Stimulated activated naive B cell treated with anti-CD40 and anti-IgM and Interleukin-4, amounts not matched to agents 10 μg/mL and 1 μg/mL and 100 μg/mL, for 72 hours (primary cell): ENCODE results near the gene TRAPPC12.
"Not testable (repeated sequence)": the region's sequence is repeated elsewhere in the genome, so short reads cannot be mapped to it uniquely, and the experiment has no call there.

Experiments
- ATAC-seq, 2 donors: fragments of 150-1000 bp; cut with Tn5 transposase; replicated peaks; 2 replicates each; pipeline ENCODE4 v1.10.0; 2021; ENCODE audit warnings: moderate library complexity in 1 of 2
- DNase-seq: peaks from one replicate; pipeline ENCODE4 v3.0.0; 2021
- H3K27ac Mint-ChIP-seq: one replicate; pipeline ENCODE4 v1.8.0; 2022; ENCODE audit warnings: mild to moderate bottlenecking, mixed read lengths
- H3K27me3 Mint-ChIP-seq, 2 donors: one replicate each; pipeline ENCODE4 v1.8.0; 2022; ENCODE audit warnings: mixed read lengths in 2 of 2
- H3K36me3 Mint-ChIP-seq, 2 donors: one replicate each; pipeline ENCODE4 v1.8.0; 2022; ENCODE audit warnings: mixed read lengths in 2 of 2, mild to moderate bottlenecking in 1 of 2
- H3K4me1 Mint-ChIP-seq, 2 donors: one replicate each; pipeline ENCODE4 v1.8.0; 2022; ENCODE audit warnings: mixed read lengths in 2 of 2, mild to moderate bottlenecking in 1 of 2
- H3K4me3 Mint-ChIP-seq, 2 donors: one replicate each; pipeline ENCODE4 v1.8.0; 2022; ENCODE audit warnings: mild to moderate bottlenecking in 2 of 2, mixed read lengths in 2 of 2, moderate library complexity in 1 of 2
- H3K9me3 Mint-ChIP-seq, 2 donors: one replicate each; pipeline ENCODE4 v1.8.0; 2022; ENCODE audit warnings: mixed read lengths in 2 of 2, mild to moderate bottlenecking in 1 of 2

Gene TRAPPC12

GRCh38 chr2:3493615-3494007 is 114.1 kb downstream of the TRAPPC12 start:
- no peak for DNase-seq

GRCh38 chr2:3494984-3495666 is 115.6 kb downstream of the TRAPPC12 start:
- Mint-ChIP-seq H3K27ac (no peak overlapping the region), H3K9me3 (no peaks in the 10 kb centered on the region), H3K4me1 (peaks cover 0 to 2% of the 10 kb centered on the region in 2 donors), H3K27me3 (no peaks in the 10 kb centered on the region), H3K36me3 (peaks cover 27 to 37% of the 10 kb centered on the region in 2 donors), H3K4me3 (no peak overlapping the region)
- ATAC-seq (no peak), DNase-seq (no peak)

More at GRCh38 chr2:3493615-3494007, 114.1 kb downstream of the TRAPPC12 start:
- Mint-ChIP-seq H3K4me3 (no peak overlapping the region), H3K27ac (no peak overlapping the region), H3K4me1 (peaks cover 2 to 5% of the 10 kb centered on the region in 2 donors), H3K27me3 (no peaks in the 10 kb centered on the region), H3K36me3 (peaks cover 20 to 29% of the 10 kb centered on the region in 2 donors), H3K9me3 (no peaks in the 10 kb centered on the region)
- no peak for ATAC-seq

GRCh38 chr2:3496708-3497080 is 117.2 kb downstream of the TRAPPC12 start:
- H3K4me1 Mint-ChIP-seq, H3K27me3 Mint-ChIP-seq, H3K9me3 Mint-ChIP-seq, DNase-seq, H3K4me3 Mint-ChIP-seq, ATAC-seq: not testable (repeated sequence)
- H3K27ac Mint-ChIP-seq: peak overlapping the region; percentile 34
- peaks cover 30 to 46% of the 10 kb centered on the region in 2 donors for H3K36me3 Mint-ChIP-seq

GRCh38 chr2:3498783-3499394 is 119.4 kb downstream of the TRAPPC12 start:
- peaks cover 0 to 2% of the 10 kb centered on the region in 2 donors for H3K4me1 Mint-ChIP-seq
- no peak for ATAC-seq

GRCh38 chr2:3500326-3500899 is 120.9 kb downstream of the TRAPPC12 start:
- DNase-seq (no peak), ATAC-seq (no peak)
- Mint-ChIP-seq H3K27me3 (no peaks in the 10 kb centered on the region), H3K27ac (no peak overlapping the region), H3K9me3 (no peaks in the 10 kb centered on the region), H3K36me3 (peaks cover 45 to 72% of the 10 kb centered on the region in 2 donors), H3K4me3 (no peak overlapping the region), H3K4me1 (peaks cover 0 to 3% of the 10 kb centered on the region in 2 donors)

More at GRCh38 chr2:3498783-3499394, 119.4 kb downstream of the TRAPPC12 start:
- H3K36me3 Mint-ChIP-seq: peaks cover 40 to 64% of the 10 kb centered on the region in 2 donors
- H3K27me3 Mint-ChIP-seq: no peaks in the 10 kb centered on the region
- H3K4me3 Mint-ChIP-seq: no peak overlapping the region
- H3K9me3 Mint-ChIP-seq: no peaks in the 10 kb centered on the region
- H3K27ac Mint-ChIP-seq: no peak overlapping the region
- DNase-seq: no peak

GRCh38 chr2:3503046-3503445 is 123.6 kb downstream of the TRAPPC12 start:
- DNase-seq: no peak
- H3K36me3 Mint-ChIP-seq: peaks cover 49 to 77% of the 10 kb centered on the region in 2 donors
- peaks cover 0 to 3% of the 10 kb centered on the region in 2 donors for H3K4me1 Mint-ChIP-seq

GRCh38 chr2:3503483-3503882 is 124.0 kb downstream of the TRAPPC12 start:
- H3K4me3 Mint-ChIP-seq: no peak overlapping the region
- peaks cover 1 to 5% of the 10 kb centered on the region in 2 donors for H3K9me3 Mint-ChIP-seq
- DNase-seq (no peak), ATAC-seq (no peak)
- H3K36me3 Mint-ChIP-seq: peaks cover 49 to 75% of the 10 kb centered on the region in 2 donors
- H3K4me1 Mint-ChIP-seq: peaks cover 0 to 3% of the 10 kb centered on the region in 2 donors
- no peaks in the 10 kb centered on the region for H3K27me3 Mint-ChIP-seq
- no peak overlapping the region for H3K27ac Mint-ChIP-seq

More at GRCh38 chr2:3503046-3503445, 123.6 kb downstream of the TRAPPC12 start:
- H3K4me3 Mint-ChIP-seq: no peak overlapping the region
- no peaks in the 10 kb centered on the region for H3K27me3 Mint-ChIP-seq
- H3K9me3 Mint-ChIP-seq: peaks cover 0 to 3% of the 10 kb centered on the region in 2 donors
- no peak for ATAC-seq
- no peak overlapping the region for H3K27ac Mint-ChIP-seq

- Mint-ChIP-seq H3K36me3 (peaks cover 43 to 73% of the 10 kb centered on the region in 2 donors), H3K27ac (no peak overlapping the region), H3K27me3 (no peaks in the 10 kb centered on the region), H3K4me3 (no peak overlapping the region), H3K4me1 (peaks cover 0 to 3% of the 10 kb centered on the region in 2 donors), H3K9me3 (peaks cover 4 to 7% of the 10 kb centered on the region in 2 donors)
- no peak for ATAC-seq
- DNase-seq: no peak
Measured at GRCh38 chr2:3504741-3505140, 125.2 kb downstream of the TRAPPC12 start.

- Mint-ChIP-seq H3K27me3 (no peaks in the 10 kb centered on the region), H3K4me3 (no peak overlapping the region), H3K4me1 (peaks cover 0 to 3% of the 10 kb centered on the region in 2 donors), H3K9me3 (peaks cover 4 to 7% of the 10 kb centered on the region in 2 donors), H3K36me3 (peaks cover 46 to 74% of the 10 kb centered on the region in 2 donors), H3K27ac (peak overlapping the region; percentile 17)
- ATAC-seq (no peak), DNase-seq (no peak)
Measured at GRCh38 chr2:3505771-3506170, 126.3 kb downstream of the TRAPPC12 start.

- Mint-ChIP-seq H3K27me3 (no peaks in the 10 kb centered on the region), H3K36me3 (peaks cover 53 to 72% of the 10 kb centered on the region in 2 donors), H3K4me3 (no peak overlapping the region), H3K4me1 (peaks cover 5 to 13% of the 10 kb centered on the region in 2 donors), H3K9me3 (peaks cover 14 to 18% of the 10 kb centered on the region in 2 donors), H3K27ac (no peak overlapping the region)
- ATAC-seq (no peak), DNase-seq (no peak)
Measured at GRCh38 chr2:3512086-3512485, 132.6 kb downstream of the TRAPPC12 start.

GRCh38 chr2:3513026-3513810 is 133.7 kb downstream of the TRAPPC12 start:
- H3K27ac Mint-ChIP-seq: no peak overlapping the region
- peaks cover 46 to 62% of the 10 kb centered on the region in 2 donors for H3K36me3 Mint-ChIP-seq

GRCh38 chr2:3515438-3515837 is 135.9 kb downstream of the TRAPPC12 start:
- Mint-ChIP-seq H3K4me1 (peaks cover 9 to 25% of the 10 kb centered on the region in 2 donors), H3K9me3 (peaks cover 7 to 14% of the 10 kb centered on the region in 2 donors), H3K36me3 (peaks cover 38 to 48% of the 10 kb centered on the region in 2 donors)
- not testable (repeated sequence) for H3K27ac Mint-ChIP-seq, ATAC-seq, H3K27me3 Mint-ChIP-seq, DNase-seq, H3K4me3 Mint-ChIP-seq

More at GRCh38 chr2:3513026-3513810, 133.7 kb downstream of the TRAPPC12 start:
- no peaks in the 10 kb centered on the region for H3K27me3 Mint-ChIP-seq
- DNase-seq: no peak
- H3K4me3 Mint-ChIP-seq: no peak overlapping the region
- H3K4me1 Mint-ChIP-seq: peaks cover 5 to 18% of the 10 kb centered on the region in 2 donors
- H3K9me3 Mint-ChIP-seq: peaks cover 11 to 18% of the 10 kb centered on the region in 2 donors
- ATAC-seq: no peak

- Mint-ChIP-seq H3K4me1 (peaks cover 21 to 39% of the 10 kb centered on the region in 2 donors), H3K27ac (no peak overlapping the region), H3K4me3 (no peak overlapping the region), H3K9me3 (peaks cover 6 to 7% of the 10 kb centered on the region in 2 donors), H3K27me3 (no peaks in the 10 kb centered on the region), H3K36me3 (peaks cover 31 to 44% of the 10 kb centered on the region in 2 donors)
- DNase-seq (no peak), ATAC-seq (no peak)
Measured at GRCh38 chr2:3516831-3517230, 137.3 kb downstream of the TRAPPC12 start.
